IMR-90 (cell line): ENCODE results near the gene GRID1. TPM values are rescaled to one million over a fixed set of nuclear protein-coding genes. Genes with fewer than 3 reads are reported as not detected.

ENCODE experiments used
- ATAC-seq: fragments of 200-7000 bp; cut with Tn5 transposase; 2 replicates; pipeline ENCODE4 v1.9.1; 2020; ENCODE audit warnings: low read depth, mild to moderate bottlenecking, moderate library complexity
- BruUV-seq: library from RNA; stranded (reverse); fragments of 400-500 nt; replicated peaks from 2 replicates; lab custom pipeline; 2021; lab: Mats Ljungman, UMichigan
- CTCF ChIA-PET: fragments of 300-600 bp; formaldehyde crosslinking; extraction: SDS; loops from one replicate; lab custom pipeline; 2021; ENCODE audit warnings: antibody characterized with exemption; lab: Yijun Ruan, JAX
- POLR2A ChIA-PET: fragments of 300-600 bp; sonication (Branson Sonifier 250); formaldehyde crosslinking; loops from one replicate; lab custom pipeline; 2022; ENCODE audit warnings: antibody characterized with exemption; ENCODE audit not compliant: unreplicated experiment; lab: Charles Lee
- DNase-seq: peaks from one replicate; pipeline ENCODE4 v3.0.0; 2013
- H2AFZ ChIP-seq: replicated peaks from 2 replicates; pipeline ENCODE3; 2013; ENCODE audit warnings: low read length, mild to moderate bottlenecking; ENCODE audit not compliant: poor library complexity
- H2AK5ac ChIP-seq: 2 replicates; pipeline ENCODE4 v1.6.1; 2013; ENCODE audit warnings: low read depth, low read length, inconsistent platforms
- H2AK9ac ChIP-seq: replicated peaks from 2 replicates; pipeline ENCODE3; 2013; ENCODE audit warnings: mild to moderate bottlenecking, low read depth, low read length, moderate library complexity; ENCODE audit not compliant: poor library complexity
- H2BK120ac ChIP-seq: 2 replicates; pipeline ENCODE4 v1.6.1; 2013; ENCODE audit warnings: low read depth, low read length, inconsistent platforms
- H2BK15ac ChIP-seq: 3 replicates; pipeline ENCODE4 v1.6.1; 2013; ENCODE audit warnings: low read depth, low read length, inconsistent platforms
- H2BK20ac ChIP-seq: 2 replicates; pipeline ENCODE4 v1.6.1; 2013; ENCODE audit warnings: low read depth, mild to moderate bottlenecking, inconsistent platforms, low read length, moderate library complexity
- H2BK5ac ChIP-seq: 2 replicates; pipeline ENCODE4 v1.6.1; 2013; ENCODE audit warnings: mild to moderate bottlenecking, low read depth, low read length, inconsistent platforms; ENCODE audit not compliant: poor library complexity, severe bottlenecking
- H3K14ac ChIP-seq: replicated peaks from 2 replicates; pipeline ENCODE4 v1.6.1; 2013; ENCODE audit warnings: low read depth, low read length, inconsistent platforms
- H3K18ac ChIP-seq: 2 replicates; pipeline ENCODE4 v1.6.1; 2013; ENCODE audit warnings: low read depth, low read length, control low read depth
- H3K23ac ChIP-seq: 2 replicates; pipeline ENCODE4 v1.6.1; 2013; ENCODE audit warnings: low read depth, low read length, inconsistent platforms
- H3K27ac ChIP-seq: 2 replicates; pipeline ENCODE4 v1.5.1; 2013; ENCODE audit warnings: mild to moderate bottlenecking, control low read depth, low read length; ENCODE audit not compliant: insufficient read depth
- H3K27me3 ChIP-seq: 2 replicates; pipeline ENCODE4 v1.6.1; 2013; ENCODE audit warnings: low read length; ENCODE audit not compliant: control insufficient read depth, insufficient read depth
- H3K36me3 ChIP-seq: 2 replicates; pipeline ENCODE4 v1.6.1; 2013; ENCODE audit warnings: low read length, mixed read lengths; ENCODE audit not compliant: control insufficient read depth, insufficient read depth
- H3K4ac ChIP-seq: 2 replicates; pipeline ENCODE4 v1.6.1; 2013; ENCODE audit warnings: low read depth, low read length, inconsistent platforms
- H3K4me1 ChIP-seq: 2 replicates; pipeline ENCODE4 v1.6.1; 2013; ENCODE audit warnings: low read length, mixed read lengths; ENCODE audit not compliant: control insufficient read depth, insufficient read depth
- H3K4me2 ChIP-seq: 2 replicates; pipeline ENCODE4 v1.6.1; 2013; ENCODE audit warnings: low read depth, mild to moderate bottlenecking, control low read depth, low read length, moderate library complexity
- H3K4me3 ChIP-seq: 2 replicates; pipeline ENCODE4 v1.5.1; 2013; ENCODE audit warnings: low read depth, mild to moderate bottlenecking, control low read depth, low read length, moderate library complexity; ENCODE audit not compliant: insufficient read depth
- H3K56ac ChIP-seq: 2 replicates; pipeline ENCODE4 v1.6.1; 2013; ENCODE audit warnings: low read length, inconsistent platforms; ENCODE audit not compliant: insufficient read depth; ENCODE audit errors: extremely low read depth
- H3K79me1 ChIP-seq, 2 experiments: 2 replicates each; pipeline ENCODE4 v1.6.1; 2013; ENCODE audit warnings: low read length in 2 of 2, inconsistent platforms in 1 of 2, low read depth in 1 of 2
- H3K9ac ChIP-seq: 2 replicates; pipeline ENCODE4 v1.6.1; 2013; ENCODE audit warnings: low read depth, low read length, control low read depth
- H3K9me1 ChIP-seq: 2 replicates; pipeline ENCODE4 v1.6.1; 2013; ENCODE audit warnings: low read length, inconsistent platforms; ENCODE audit not compliant: insufficient read depth
- H3K9me3 ChIP-seq: 2 replicates; pipeline ENCODE4 v1.6.1; 2013; ENCODE audit warnings: low read length; ENCODE audit not compliant: control insufficient read depth, insufficient read depth
- H4K20me1 ChIP-seq: 2 replicates; pipeline ENCODE4 v1.6.1; 2013; ENCODE audit warnings: low read length, inconsistent platforms; ENCODE audit not compliant: insufficient read depth
- H4K5ac ChIP-seq: 2 replicates; pipeline ENCODE4 v1.6.1; 2013; ENCODE audit warnings: mild to moderate bottlenecking, low read depth, low read length, control low read depth
- H4K8ac ChIP-seq, 2 experiments: 2 replicates each; pipeline ENCODE4 v1.6.1; 2013; ENCODE audit warnings: low read depth in 2 of 2, low read length in 2 of 2, control low read depth in 1 of 2, inconsistent platforms in 1 of 2
- H4K91ac ChIP-seq: 2 replicates; pipeline ENCODE4 v1.6.1; 2013; ENCODE audit warnings: low read depth, low read length, inconsistent platforms; ENCODE audit not compliant: insufficient read depth
- CEBPB ChIP-seq: IDR thresholded peaks from 2 replicates; pipeline ENCODE4 v1.6.1; 2012; ENCODE audit warnings: low read depth, low read length, improper control_type of control experiment
- CHD1 ChIP-seq: IDR thresholded peaks from 2 replicates; pipeline ENCODE4 v1.6.1; 2012; ENCODE audit warnings: low read depth, low read length, improper control_type of control experiment
- MAFK ChIP-seq: IDR thresholded peaks from 2 replicates; pipeline ENCODE4 v1.6.1; 2012; ENCODE audit warnings: low read depth, low read length, improper control_type of control experiment
- MAZ ChIP-seq: IDR thresholded peaks from 2 replicates; pipeline ENCODE4 v1.6.1; 2012; ENCODE audit warnings: low read depth, mild to moderate bottlenecking, low read length, improper control_type of control experiment, moderate library complexity, borderline replicate concordance
- MXI1 ChIP-seq: IDR thresholded peaks from 2 replicates; pipeline ENCODE4 v1.6.1; 2012; ENCODE audit warnings: low read depth, mild to moderate bottlenecking, low read length, moderate library complexity, borderline replicate concordance
- NFE2L2 ChIP-seq: fragments of 150-350 bp; IDR thresholded peaks from 2 replicates; pipeline ENCODE4 v1.6.1; 2016; ENCODE audit warnings: low read depth, mild to moderate bottlenecking, low read length
- POLR2A ChIP-seq: IDR thresholded peaks from 2 replicates; pipeline ENCODE4 v1.6.1; 2012; ENCODE audit warnings: mild to moderate bottlenecking, low read depth, low read length
- RAD21 ChIP-seq: IDR thresholded peaks from 2 replicates; pipeline ENCODE4 v1.6.1; 2012; ENCODE audit warnings: low read length, improper control_type of control experiment
- RCOR1 ChIP-seq: IDR thresholded peaks from 2 replicates; pipeline ENCODE4 v1.6.1; 2012; ENCODE audit warnings: mild to moderate bottlenecking, low read length, improper control_type of control experiment; ENCODE audit not compliant: insufficient replicate concordance
- RFX5 ChIP-seq: IDR thresholded peaks from 2 replicates; pipeline ENCODE4 v1.8.0; 2012; ENCODE audit warnings: low read depth, mild to moderate bottlenecking, low read length, moderate library complexity
- SMC3 ChIP-seq: fragments of 150-350 bp; IDR thresholded peaks from 2 replicates; pipeline ENCODE4 v1.6.1; 2016; ENCODE audit warnings: low read depth, mild to moderate bottlenecking, antibody characterized with exemption, low read length, moderate library complexity
- WGBS, 2 experiments: methylation state at CpG; one replicate each; pipeline versions ENCODE4 v1.1.5 to v1.1.7; 2013; ENCODE audit warnings: missing lambda C conversion rate in 2 of 2; ENCODE audit not compliant: insufficient read length in 1 of 2; ENCODE audit errors: extremely low coverage in 2 of 2; 5-methylcytosine and 5-hydroxymethylcytosine counted together
- dilution Hi-C: fragments of 300-500 bp; cut with HindIII; formaldehyde crosslinking; loops from one replicate; pipeline ENCODE4 v1.14.3; 2018; ENCODE audit warnings: low sequenced_read_pairs; ENCODE audit not compliant: unreplicated experiment
- in situ Hi-C: fragments of 300-500 bp; cut with MboI; formaldehyde crosslinking; loops from 3 replicates; pipeline ENCODE4 v1.14.3; 2019; ENCODE audit warnings: low sequenced_read_pairs, inconsistent platforms, mixed read lengths
- intact Hi-C: fragments of 100-400 bp; cut with micrococcal nuclease; formaldehyde crosslinking; loops from 2 replicates; pipeline ENCODE4 v1.10.0; 2022
- polyA plus RNA-seq, 3 experiments: library from polyadenylated mRNA; depleted of rRNA; stranded (reverse); fragments of >200 nt; gene quantifications; 2 replicates each; pipeline ENCODE4 v1.2.3, GENCODE V29; 2012; ENCODE audit warnings: low replicate concordance in 1 of 3
- total RNA-seq: library from RNA; depleted of rRNA; stranded (reverse); fragments of >200 nt; gene quantifications from 2 replicates; pipeline ENCODE4 v1.2.3, GENCODE V29; 2012
- TF ChIP-seq, protein P1 (sequence below): conservative IDR thresholded peaks from 2 replicates; pipeline ENCODE4 v1.5.1; 2012; ENCODE audit warnings: mild to moderate bottlenecking, low read depth, low read length, improper control_type of control experiment
- TF ChIP-seq, protein P2 (sequence below): fragments of 150-350 bp; IDR thresholded peaks from 2 replicates; pipeline ENCODE4 v1.6.1; 2016; ENCODE audit warnings: low read depth, mild to moderate bottlenecking, low read length, moderate library complexity, borderline replicate concordance
- TF ChIP-seq, protein P3 (sequence below): fragments of 150-350 bp; IDR thresholded peaks from 2 replicates; pipeline ENCODE4 v1.6.1; 2017; ENCODE audit warnings: mild to moderate bottlenecking, antibody characterized with exemption, low read length, low read depth

The GRID1 gene
- total and polyA plus RNA-seq, 2 of the 4 experiments (the other 2 are of a cell fraction), result not detected

DNA sequence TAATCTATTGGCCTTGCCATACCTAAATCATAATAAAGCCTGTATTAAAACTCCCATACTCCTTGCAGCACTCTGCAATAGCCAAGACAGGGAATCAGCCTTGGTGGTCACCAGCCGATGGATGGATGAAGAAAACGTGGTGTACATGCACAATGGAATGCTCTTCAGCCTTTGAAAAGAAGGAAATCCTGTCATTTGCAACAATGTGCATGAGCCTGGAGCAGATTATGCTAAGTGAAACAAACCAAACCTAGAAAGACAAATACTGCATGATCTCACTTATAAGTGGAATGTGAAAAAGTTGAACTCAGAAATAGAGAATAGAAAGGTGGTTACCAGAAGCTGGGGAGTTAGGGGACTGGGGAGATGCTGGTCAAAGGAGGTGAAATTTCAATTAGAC is 218.5 kb downstream of the GRID1 start:
- in situ Hi-C loops, result no loop called here
- H3K79me1 ChIP-seq, result no peaks in the 10 kb centered on the region
- no peak overlapping the region for H3K27ac ChIP-seq
- H3K36me3 ChIP-seq, result no peaks in the 10 kb centered on the region
- intact Hi-C loops, result no loop called here
- no peak overlapping the region for H2AK9ac ChIP-seq
- H2BK120ac ChIP-seq, result no peak overlapping the region
- H3K27me3 ChIP-seq, result no peaks in the 10 kb centered on the region
- no peaks in the 10 kb centered on the region for H4K20me1 ChIP-seq
- peaks cover 2% of the 10 kb centered on the region; the same call in 1 of the 2 replicates for H3K9me3 ChIP-seq
- dilution Hi-C loops, result no loop called here
- no peak overlapping the region for H3K23ac ChIP-seq
- ATAC-seq (no peak), DNase-seq (no peak)
- H3K56ac ChIP-seq, result no peak overlapping the region
- H3K4me1 ChIP-seq, result no peaks in the 10 kb centered on the region
- no peak overlapping the region for H2BK5ac ChIP-seq
- H4K5ac ChIP-seq, result no peak overlapping the region
- H2AFZ ChIP-seq, result no peak overlapping the region
- H2BK15ac ChIP-seq, result no peak overlapping the region
- H3K4ac ChIP-seq, result no peak overlapping the region
- POLR2A ChIA-PET, result no interaction called here
- no peak overlapping the region for H3K4me2 ChIP-seq
- no peak overlapping the region for H4K91ac ChIP-seq
- CTCF ChIA-PET, result no interaction called here
- 27% methylated on average over 2 of the region's 2 CpGs; no CpG with 5 or more reads in 1 of the 2 experiments for WGBS, 2 experiments
- no peak overlapping the region for H2AK5ac ChIP-seq
- no peak overlapping the region for H4K8ac ChIP-seq
- H3K4me3 ChIP-seq, result no peak overlapping the region
- no peaks in the 10 kb centered on the region for H3K9me1 ChIP-seq
- no peak overlapping the region for H3K9ac ChIP-seq
- no peak overlapping the region for H2BK20ac ChIP-seq
- H3K18ac ChIP-seq, result no peak overlapping the region
- H3K14ac ChIP-seq, result no peak overlapping the region
- BruUV-seq, result no TSS peak
- no peak for TF ChIP-seq NFE2L2
- no peak for TF ChIP-seq MAZ
- TF ChIP-seq, protein P1, sequence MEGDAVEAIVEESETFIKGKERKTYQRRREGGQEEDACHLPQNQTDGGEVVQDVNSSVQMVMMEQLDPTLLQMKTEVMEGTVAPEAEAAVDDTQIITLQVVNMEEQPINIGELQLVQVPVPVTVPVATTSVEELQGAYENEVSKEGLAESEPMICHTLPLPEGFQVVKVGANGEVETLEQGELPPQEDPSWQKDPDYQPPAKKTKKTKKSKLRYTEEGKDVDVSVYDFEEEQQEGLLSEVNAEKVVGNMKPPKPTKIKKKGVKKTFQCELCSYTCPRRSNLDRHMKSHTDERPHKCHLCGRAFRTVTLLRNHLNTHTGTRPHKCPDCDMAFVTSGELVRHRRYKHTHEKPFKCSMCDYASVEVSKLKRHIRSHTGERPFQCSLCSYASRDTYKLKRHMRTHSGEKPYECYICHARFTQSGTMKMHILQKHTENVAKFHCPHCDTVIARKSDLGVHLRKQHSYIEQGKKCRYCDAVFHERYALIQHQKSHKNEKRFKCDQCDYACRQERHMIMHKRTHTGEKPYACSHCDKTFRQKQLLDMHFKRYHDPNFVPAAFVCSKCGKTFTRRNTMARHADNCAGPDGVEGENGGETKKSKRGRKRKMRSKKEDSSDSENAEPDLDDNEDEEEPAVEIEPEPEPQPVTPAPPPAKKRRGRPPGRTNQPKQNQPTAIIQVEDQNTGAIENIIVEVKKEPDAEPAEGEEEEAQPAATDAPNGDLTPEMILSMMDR, result no peak
- TF ChIP-seq MXI1, result no peak
- TF ChIP-seq POLR2A, result no peak
- no peak for TF ChIP-seq RAD21
- TF ChIP-seq RCOR1, result no peak
- TF ChIP-seq, protein P2, sequence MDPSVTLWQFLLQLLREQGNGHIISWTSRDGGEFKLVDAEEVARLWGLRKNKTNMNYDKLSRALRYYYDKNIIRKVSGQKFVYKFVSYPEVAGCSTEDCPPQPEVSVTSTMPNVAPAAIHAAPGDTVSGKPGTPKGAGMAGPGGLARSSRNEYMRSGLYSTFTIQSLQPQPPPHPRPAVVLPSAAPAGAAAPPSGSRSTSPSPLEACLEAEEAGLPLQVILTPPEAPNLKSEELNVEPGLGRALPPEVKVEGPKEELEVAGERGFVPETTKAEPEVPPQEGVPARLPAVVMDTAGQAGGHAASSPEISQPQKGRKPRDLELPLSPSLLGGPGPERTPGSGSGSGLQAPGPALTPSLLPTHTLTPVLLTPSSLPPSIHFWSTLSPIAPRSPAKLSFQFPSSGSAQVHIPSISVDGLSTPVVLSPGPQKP, result no peak
- no peak for TF ChIP-seq CHD1
- TF ChIP-seq, protein P3, sequence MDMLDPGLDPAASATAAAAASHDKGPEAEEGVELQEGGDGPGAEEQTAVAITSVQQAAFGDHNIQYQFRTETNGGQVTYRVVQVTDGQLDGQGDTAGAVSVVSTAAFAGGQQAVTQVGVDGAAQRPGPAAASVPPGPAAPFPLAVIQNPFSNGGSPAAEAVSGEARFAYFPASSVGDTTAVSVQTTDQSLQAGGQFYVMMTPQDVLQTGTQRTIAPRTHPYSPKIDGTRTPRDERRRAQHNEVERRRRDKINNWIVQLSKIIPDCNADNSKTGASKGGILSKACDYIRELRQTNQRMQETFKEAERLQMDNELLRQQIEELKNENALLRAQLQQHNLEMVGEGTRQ, result no peak
- TF ChIP-seq SMC3, result no peak
- TF ChIP-seq RFX5, result no peak
- TF ChIP-seq MAFK, result no peak
- TF ChIP-seq CEBPB, result no peak
